Coronary artery (tissue), 2 donors: ENCODE results near the gene COBL.

Experiments used
- DNase-seq: peaks from one replicate; pipeline ENCODE4 v3.0.0-alpha.2; 2017; ENCODE audit warnings: low spot score
- H3K27ac ChIP-seq, 2 donors: fragments of 200-600 bp; sonication (generic); one replicate each; pipeline ENCODE4 v1.5.1; 2016 to 2019
- H3K4me3 ChIP-seq: fragments of 200-600 bp; sonication (generic); 2 replicates; pipeline ENCODE4 v1.5.1; 2016; ENCODE audit warnings: mild to moderate bottlenecking, moderate library complexity
- CTCF ChIP-seq: fragments of 200-600 bp; sonication (generic); IDR thresholded peaks from one replicate; pipeline ENCODE4 v1.5.1; 2019; ENCODE audit warnings: antibody characterized with exemption

The COBL gene

GRCh38 chr7:51062222-51062987 is 254.2 kb downstream of the COBL start:
- H3K27ac ChIP-seq: no peak overlapping the region
- no peak for DNase-seq
- no peak for TF ChIP-seq CTCF
- no peak overlapping the region for H3K4me3 ChIP-seq

- TF ChIP-seq CTCF: no peak
- no peak overlapping the region for H3K4me3 ChIP-seq
- H3K27ac ChIP-seq: no peak overlapping the region
- DNase-seq: no peak
Observed at GRCh38 chr7:51060536-51060935, 256.1 kb downstream of the COBL start.

- Histone ChIP-seq H3K27ac (no peak overlapping the region), H3K4me3 (no peak overlapping the region)
- DNase-seq: no peak
- no peak for TF ChIP-seq CTCF
Observed at GRCh38 chr7:51059504-51060142, 257.0 kb downstream of the COBL start.

GRCh38 chr7:51058764-51059163 is 257.8 kb downstream of the COBL start:
- no peak for DNase-seq
- no peak overlapping the region for H3K27ac ChIP-seq
- H3K4me3 ChIP-seq: no peak overlapping the region
- TF ChIP-seq CTCF: no peak

- TF ChIP-seq CTCF: no peak
- H3K27ac ChIP-seq: no peak overlapping the region
- DNase-seq: no peak
- no peak overlapping the region for H3K4me3 ChIP-seq
Observed at GRCh38 chr7:51055039-51055840, 261.4 kb downstream of the COBL start.

GRCh38 chr7:51054231-51054630 is 262.4 kb downstream of the COBL start:
- no peak for DNase-seq
- no peak for TF ChIP-seq CTCF
- H3K4me3 ChIP-seq: no peak overlapping the region
- H3K27ac ChIP-seq: no peak overlapping the region
